HUES64 (cell line): Measurements from ENCODE around the gene RAB3IP.

Experiments
- H3K27ac ChIP-seq: 2 replicates; pipeline ENCODE4 v1.7.0; 2013; ENCODE audit warnings: low read depth, low read length, inconsistent platforms
- H3K27me3 ChIP-seq: 2 replicates; pipeline ENCODE4 v1.6.1; 2013; ENCODE audit warnings: mild to moderate bottlenecking, low read length; ENCODE audit not compliant: insufficient read depth
- H3K36me3 ChIP-seq: 2 replicates; pipeline ENCODE4 v1.6.1; 2013; ENCODE audit warnings: mild to moderate bottlenecking, low read length; ENCODE audit not compliant: insufficient read depth
- H3K4me1 ChIP-seq: 2 replicates; pipeline ENCODE4 v1.6.1; 2013; ENCODE audit warnings: mild to moderate bottlenecking, low read length, moderate library complexity; ENCODE audit not compliant: insufficient read depth
- H3K4me3 ChIP-seq: 2 replicates; pipeline ENCODE4 v1.5.1; 2013; ENCODE audit warnings: mild to moderate bottlenecking, low read length, moderate library complexity
- H3K9ac ChIP-seq: 2 replicates; pipeline ENCODE4 v1.6.1; 2013; ENCODE audit warnings: mild to moderate bottlenecking, low read depth, low read length
- H3K9me3 ChIP-seq: 2 replicates; pipeline ENCODE4 v1.6.1; 2013; ENCODE audit warnings: low read depth, low read length; ENCODE audit not compliant: insufficient read depth
- WGBS: fragments of 150-250, 120-280 bp; methylation state at CpG from one replicate; pipeline ENCODE4 v1.1.7; 2013; ENCODE audit warnings: missing lambda C conversion rate; 5-methylcytosine and 5-hydroxymethylcytosine counted together

The RAB3IP gene

GRCh38 chr12:69719336-69720316 is 19.0 kb upstream of the RAB3IP start:
- Histone ChIP-seq H3K36me3 (no peaks in the 10 kb centered on the region), H3K27ac (no peak overlapping the region), H3K4me1 (no peaks in the 10 kb centered on the region; the same call in 1 of the 2 replicates), H3K9me3 (no peaks in the 10 kb centered on the region), H3K27me3 (no peaks in the 10 kb centered on the region), H3K9ac (no peak overlapping the region), H3K4me3 (no peak overlapping the region)
- 90% methylated on average over 1 of the region's 1 CpG for WGBS

DNA sequence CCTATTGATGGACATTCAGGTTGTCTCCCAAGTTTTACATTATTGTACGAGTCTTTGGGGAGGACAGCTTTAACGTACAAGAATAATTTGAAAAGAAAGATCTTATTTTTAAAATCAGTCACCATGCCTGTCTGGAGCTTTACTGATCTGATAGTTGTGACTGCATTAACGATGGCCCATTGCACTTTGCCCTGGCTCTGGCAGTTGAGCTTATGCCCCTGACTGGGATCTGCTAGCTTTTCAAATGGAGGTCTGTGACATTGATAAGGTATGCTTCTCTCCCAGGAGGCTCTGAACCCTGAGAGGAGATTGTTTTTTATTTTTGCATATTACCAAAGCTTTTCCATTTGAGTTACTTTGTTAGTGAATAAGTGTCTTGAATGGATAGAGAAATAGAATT is 17.9 kb upstream of the RAB3IP start:
- no peak overlapping the region for H3K27ac ChIP-seq
- H3K4me1 ChIP-seq: no peaks in the 10 kb centered on the region
- WGBS: 90% methylated on average over 3 of the region's 3 CpGs
- H3K36me3 ChIP-seq: no peaks in the 10 kb centered on the region
- H3K27me3 ChIP-seq: no peaks in the 10 kb centered on the region
- H3K4me3 ChIP-seq: no peak overlapping the region
- no peak overlapping the region for H3K9ac ChIP-seq
- no peaks in the 10 kb centered on the region for H3K9me3 ChIP-seq

DNA sequence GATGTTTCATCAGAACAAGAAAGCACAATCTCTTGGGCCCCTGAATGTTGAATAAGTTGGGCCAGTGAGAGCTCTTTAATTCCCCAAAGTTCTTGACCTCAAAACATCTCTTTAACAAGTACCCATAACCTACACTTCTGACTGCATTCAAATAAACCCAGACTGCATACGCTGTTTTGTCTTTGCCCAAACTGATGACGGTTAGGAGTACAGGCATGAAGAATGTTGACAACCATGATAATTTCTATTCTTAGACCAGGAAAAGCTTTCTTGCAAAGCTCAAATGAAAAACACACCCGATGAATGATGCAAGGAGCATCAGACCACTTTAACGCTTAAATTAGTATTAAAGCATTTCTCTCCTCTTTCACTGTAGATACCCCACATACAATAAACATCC is 11.7 kb upstream of the RAB3IP start:
- no peaks in the 10 kb centered on the region for H3K27me3 ChIP-seq
- no peak overlapping the region for H3K9ac ChIP-seq
- H3K9me3 ChIP-seq: no peaks in the 10 kb centered on the region
- WGBS: 95% methylated on average over 4 of the region's 4 CpGs
- H3K27ac ChIP-seq: no peak overlapping the region
- H3K36me3 ChIP-seq: no peaks in the 10 kb centered on the region
- H3K4me1 ChIP-seq: no peaks in the 10 kb centered on the region
- H3K4me3 ChIP-seq: no peak overlapping the region

- no peaks in the 10 kb centered on the region for H3K9me3 ChIP-seq
- no peak overlapping the region for H3K27ac ChIP-seq
- H3K36me3 ChIP-seq: no peaks in the 10 kb centered on the region
- peaks cover 9% of the 10 kb centered on the region for H3K27me3 ChIP-seq
- no peaks in the 10 kb centered on the region for H3K4me1 ChIP-seq
- 53% methylated on average over 1 of the region's 1 CpG for WGBS
- H3K9ac ChIP-seq: no peak overlapping the region
- H3K4me3 ChIP-seq: no peak overlapping the region
These were observed 6.6 kb upstream of the RAB3IP start for GRCh38 chr12:69732088-69732487.

- Histone ChIP-seq H3K9me3 (no peaks in the 10 kb centered on the region), H3K4me3 (no peak overlapping the region), H3K36me3 (no peaks in the 10 kb centered on the region), H3K27me3 (peaks cover 22% of the 10 kb centered on the region), H3K9ac (no peak overlapping the region), H3K27ac (no peak overlapping the region), H3K4me1 (peaks cover 4% of the 10 kb centered on the region; the same call in 1 of the 2 replicates)
- 89% methylated on average over 1 of the region's 1 CpG for WGBS
These were observed 5.0 kb upstream of the RAB3IP start for GRCh38 chr12:69733638-69734037.

DNA sequence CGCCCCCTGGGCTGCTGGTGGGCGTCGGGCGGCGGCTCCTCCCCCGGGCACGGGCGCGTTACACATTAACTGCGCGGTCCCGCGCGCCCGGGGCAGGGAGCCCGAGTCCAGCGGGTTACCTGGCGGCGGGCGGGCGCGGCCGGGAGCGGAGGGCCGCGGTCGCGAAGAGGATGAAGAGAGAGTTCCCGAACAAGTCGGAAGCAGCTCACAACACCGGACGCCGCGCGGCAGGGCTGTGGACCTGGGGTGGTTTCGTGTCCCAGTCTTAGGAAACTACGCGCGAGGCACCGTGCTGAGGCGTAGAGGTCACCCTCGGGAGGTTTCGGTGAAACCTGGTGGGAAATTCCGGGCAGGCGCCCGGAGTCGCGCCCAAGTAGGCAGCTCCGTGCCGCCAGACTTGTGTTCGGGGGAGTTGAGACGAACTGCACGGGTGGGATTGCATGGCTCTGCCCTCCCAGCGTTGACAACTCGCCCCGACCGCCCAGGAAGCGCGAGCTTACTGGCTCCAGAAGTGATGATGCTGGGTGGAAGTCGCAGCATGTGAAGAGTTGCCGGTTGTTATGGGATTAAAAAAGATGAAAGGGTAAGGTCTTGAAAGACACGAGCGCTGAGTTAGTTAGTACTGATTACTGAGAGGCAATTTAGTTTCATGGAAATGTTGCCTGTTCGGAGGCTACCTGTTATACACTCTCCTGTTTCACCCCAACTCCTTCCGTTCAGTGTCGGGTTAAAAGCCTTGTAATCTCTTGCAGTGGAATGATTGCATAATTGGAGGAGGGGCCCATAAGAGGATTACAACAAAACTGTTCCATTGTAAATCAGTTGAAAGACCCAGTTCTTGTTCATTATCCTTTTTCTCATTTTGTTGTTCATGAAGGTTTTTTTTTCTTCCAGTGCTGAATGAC is 879 bp downstream of the RAB3IP start:
- Histone ChIP-seq H3K27ac (no peak overlapping the region; the same call in 1 of the 2 replicates), H3K4me3 (peak overlapping the region; percentile 66), H3K27me3 (peaks cover 47% of the 10 kb centered on the region), H3K4me1 (peaks cover 12% of the 10 kb centered on the region), H3K9me3 (no peaks in the 10 kb centered on the region), H3K9ac (peak overlapping the region; percentile 28), H3K36me3 (no peaks in the 10 kb centered on the region)
- WGBS: under 1% methylated on average over 66 of the region's 66 CpGs

GRCh38 chr12:69744109-69744508 is 5.4 kb downstream of the RAB3IP start:
- 68% methylated on average over 3 of the region's 4 CpGs for WGBS
- 0 out of 2 replicates have a peak, but pooled peaks cover 3% of the 10 kb centered on the region for H3K36me3 ChIP-seq
- no peak overlapping the region for H3K9ac ChIP-seq
- no peak overlapping the region for H3K4me3 ChIP-seq
- H3K4me1 ChIP-seq: peaks cover 7% of the 10 kb centered on the region
- peaks cover 7% of the 10 kb centered on the region; the same call in 1 of the 2 replicates for H3K9me3 ChIP-seq
- no peak overlapping the region for H3K27ac ChIP-seq
- H3K27me3 ChIP-seq: peaks cover 24% of the 10 kb centered on the region

DNA sequence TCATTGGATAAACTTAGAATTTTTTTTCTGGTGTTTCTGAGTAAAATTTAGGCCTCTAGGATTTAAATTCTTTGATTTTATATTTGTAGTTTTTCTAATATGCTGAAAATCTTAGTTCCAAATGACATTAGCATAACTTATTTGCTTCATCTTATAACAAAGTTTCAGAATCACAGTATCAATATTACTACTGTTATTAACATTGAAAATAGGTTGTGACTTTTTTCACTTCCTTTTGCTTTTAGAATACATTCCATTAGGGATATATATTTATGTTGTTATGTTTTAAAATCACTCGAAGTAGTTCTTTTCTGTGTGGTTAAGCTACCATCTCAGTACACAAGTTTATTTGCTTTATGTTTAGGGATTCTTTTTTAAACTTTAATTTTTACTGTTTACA is 12.8 kb downstream of the RAB3IP start:
- Histone ChIP-seq H3K36me3 (peaks cover 18% of the 10 kb centered on the region), H3K4me1 (no peaks in the 10 kb centered on the region), H3K27me3 (no peaks in the 10 kb centered on the region), H3K9ac (no peak overlapping the region), H3K4me3 (no peak overlapping the region), H3K27ac (no peak overlapping the region), H3K9me3 (peaks cover 12% of the 10 kb centered on the region; the same call in 1 of the 2 replicates)
- WGBS: 100% methylated on average over 1 of the region's 1 CpG

DNA sequence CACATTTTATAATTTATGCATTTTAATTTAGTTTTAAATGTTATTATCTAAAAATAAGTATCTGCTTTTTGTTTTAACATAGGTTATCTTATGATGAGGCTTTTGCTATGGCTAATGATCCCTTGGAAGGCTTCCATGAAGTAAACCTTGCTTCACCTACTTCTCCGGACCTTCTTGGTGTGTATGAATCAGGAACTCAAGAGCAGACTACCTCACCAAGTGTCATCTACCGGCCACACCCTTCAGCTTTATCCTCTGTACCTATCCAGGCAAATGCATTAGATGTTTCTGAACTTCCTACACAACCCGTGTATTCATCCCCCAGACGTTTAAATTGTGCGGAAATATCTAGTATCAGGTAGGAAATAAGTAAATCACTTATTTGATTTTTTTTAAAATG is 16.6 kb downstream of the RAB3IP start:
- H3K27me3 ChIP-seq: no peaks in the 10 kb centered on the region
- H3K4me3 ChIP-seq: no peak overlapping the region
- H3K27ac ChIP-seq: no peak overlapping the region
- H3K9ac ChIP-seq: no peak overlapping the region
- peaks cover 19% of the 10 kb centered on the region for H3K9me3 ChIP-seq
- no peaks in the 10 kb centered on the region for H3K4me1 ChIP-seq
- WGBS: 93% methylated on average over 3 of the region's 5 CpGs
- H3K36me3 ChIP-seq: peaks cover 36% of the 10 kb centered on the region

GRCh38 chr12:69756088-69756755 is 17.6 kb downstream of the RAB3IP start:
- Histone ChIP-seq H3K27me3 (no peaks in the 10 kb centered on the region), H3K9ac (no peak overlapping the region), H3K4me1 (no peaks in the 10 kb centered on the region), H3K27ac (no peak overlapping the region), H3K36me3 (peaks cover 42% of the 10 kb centered on the region), H3K9me3 (peaks cover 28% of the 10 kb centered on the region), H3K4me3 (no peak overlapping the region)
- WGBS: 91% methylated on average over 4 of the region's 6 CpGs
